GM12878 (cell line): ENCODE results near the gene PTPRJ. TPM values are rescaled to one million over a fixed set of nuclear protein-coding genes. Genes with fewer than 3 reads are reported as not detected.

Source experiments
- ATAC-seq: fragments of 200-7000 bp; cut with Tn5 transposase; 3 replicates; pipeline ENCODE4 v1.9.1; 2020; ENCODE audit warnings: mild to moderate bottlenecking, moderate library complexity
- BruUV-seq: library from RNA; stranded (reverse); fragments of 400-500 nt; replicated peaks from 2 replicates; lab custom pipeline; 2021; lab: Mats Ljungman, UMichigan
- CTCF ChIA-PET: fragments of 300-600 bp; sonication (Branson Sonifier 250); formaldehyde crosslinking; extraction: SDS; loops from one replicate; lab custom pipeline; 2021; ENCODE audit warnings: inconsistent platforms; lab: Yijun Ruan, JAX
- POLR2A ChIA-PET: fragments of 350-600 bp; formaldehyde crosslinking; extraction: SDS; loops from one replicate; lab custom pipeline; 2021; ENCODE audit warnings: inconsistent platforms; lab: Charles Lee
- RAD21 ChIA-PET: fragments of 300-600 bp; sonication (Branson Sonifier 250); formaldehyde crosslinking; loops from one replicate; lab custom pipeline; 2023; ENCODE audit warnings: antibody characterized with exemption; ENCODE audit not compliant: unreplicated experiment; lab: Charles Lee
- SMC1A ChIA-PET: fragments of 300-600 bp; sonication (Branson Sonifier 250); formaldehyde crosslinking; loops from one replicate; lab custom pipeline; 2023; ENCODE audit not compliant: unreplicated experiment, uncharacterized antibody; lab: Charles Lee
- DNase-seq: peaks from one replicate; pipeline ENCODE4 v3.0.0-alpha.2; 2011; ENCODE audit warnings: low read depth, low spot score
- FAIRE-seq: peaks from 3 replicates; lab custom pipeline; 2011; peaks lifted over from hg19 to GRCh38; lab: Jason Lieb, UNC
- H2AFZ ChIP-seq: 2 replicates; pipeline ENCODE4 v1.6.0; 2011; ENCODE audit warnings: low read depth, low read length, control low read depth; ENCODE audit not compliant: control insufficient read depth
- H3K27ac ChIP-seq: 2 replicates; pipeline ENCODE4 v1.5.1; 2011; ENCODE audit warnings: control low read depth; ENCODE audit not compliant: control insufficient read depth, insufficient read depth
- H3K27me3 ChIP-seq, 2 experiments: replicated peaks in 1 of 2; 2 replicates each; pipeline versions ENCODE4 v1.6.0 to v1.6.1; 2011; ENCODE audit warnings: low read length in 1 of 2; ENCODE audit not compliant: control insufficient read depth in 2 of 2, insufficient read depth in 2 of 2
- H3K36me3 ChIP-seq, 2 experiments: 2 replicates each; pipeline ENCODE4 v1.5.1; 2011; ENCODE audit warnings: low read length in 1 of 2; ENCODE audit not compliant: control insufficient read depth in 2 of 2, insufficient read depth in 2 of 2
- H3K4me1 ChIP-seq: 2 replicates; pipeline ENCODE4 v1.6.1; 2011; ENCODE audit warnings: mild to moderate bottlenecking, low read length, moderate library complexity, mixed read lengths; ENCODE audit not compliant: control insufficient read depth, insufficient read depth
- H3K4me2 ChIP-seq: 2 replicates; pipeline ENCODE4 v1.6.0; 2011; ENCODE audit warnings: control low read depth; ENCODE audit not compliant: control insufficient read depth, insufficient read depth
- H3K4me3 ChIP-seq: fragments of 200-600 bp; sonication (generic); 2 replicates; pipeline ENCODE4 v1.5.1; 2016
- H3K79me2 ChIP-seq: 2 replicates; pipeline ENCODE4 v1.6.0; 2011; ENCODE audit warnings: low read length; ENCODE audit not compliant: control insufficient read depth, insufficient read depth
- H3K9ac ChIP-seq: 2 replicates; pipeline ENCODE4 v1.8.0; 2011; ENCODE audit warnings: low read length, control low read depth, mixed read lengths; ENCODE audit not compliant: control insufficient read depth, insufficient read depth
- H3K9me3 ChIP-seq: replicated peaks from 3 replicates; pipeline ENCODE4 v1.5.1; 2011; ENCODE audit warnings: mild to moderate bottlenecking, low read length; ENCODE audit not compliant: control insufficient read depth, insufficient read depth
- H4K20me1 ChIP-seq: 2 replicates; pipeline ENCODE4 v1.6.0; 2011; ENCODE audit not compliant: control insufficient read depth, insufficient read depth
- BRCA1 ChIP-seq: IDR thresholded peaks from 2 replicates; pipeline ENCODE4 v1.6.1; 2011; ENCODE audit warnings: low read depth, low read length, improper control_type of control experiment
- CREB1 ChIP-seq: IDR thresholded peaks from 2 replicates; pipeline ENCODE4 v1.6.1; 2012; ENCODE audit warnings: low read depth, mild to moderate bottlenecking, inconsistent platforms
- EED ChIP-seq: sonication (generic); IDR thresholded peaks from 2 replicates; pipeline ENCODE4 v1.6.1; 2016; ENCODE audit warnings: antibody characterized with exemption, low read depth
- ETV6 ChIP-seq, 2 experiments: fragments of 450-650 bp in 1 of 2; IDR thresholded peaks in 1 of 2; conservative IDR thresholded peaks in 1 of 2; 2 replicates each; pipeline ENCODE4 v1.6.1; 2014; ENCODE audit warnings: antibody characterized with exemption in 1 of 2, borderline replicate concordance in 1 of 2, low read depth in 1 of 2, mild to moderate bottlenecking in 1 of 2, moderate library complexity in 1 of 2
- IKZF1 ChIP-seq: fragments of 450-650 bp; conservative IDR thresholded peaks from 2 replicates; pipeline ENCODE4 v1.6.1; 2017; ENCODE audit warnings: antibody characterized with exemption, mild to moderate bottlenecking
- IKZF2 ChIP-seq, 2 experiments: fragments of 450-650 bp; IDR thresholded peaks; 2 replicates each; pipeline ENCODE4 v1.6.1; 2017; ENCODE audit warnings: mild to moderate bottlenecking in 2 of 2, moderate library complexity in 2 of 2
- MLLT1 ChIP-seq: fragments of 450-650 bp; IDR thresholded peaks from 2 replicates; pipeline ENCODE4 v1.6.1; 2016; ENCODE audit warnings: mild to moderate bottlenecking
- MYC ChIP-seq: IDR thresholded peaks from 2 replicates; pipeline ENCODE4 v1.6.1; 2011; ENCODE audit warnings: mild to moderate bottlenecking, low read length, moderate library complexity, inconsistent platforms; ENCODE audit not compliant: insufficient read depth, insufficient replicate concordance, insufficient read length, severe bottlenecking
- NFYA ChIP-seq: IDR thresholded peaks from 2 replicates; pipeline ENCODE4 v1.6.1; 2011; ENCODE audit warnings: low read depth, mild to moderate bottlenecking, low read length, improper control_type of control experiment, borderline replicate concordance
- NFYB ChIP-seq: IDR thresholded peaks from 2 replicates; pipeline ENCODE4 v1.6.1; 2011; ENCODE audit warnings: low read depth, mild to moderate bottlenecking, low read length, improper control_type of control experiment, moderate library complexity; ENCODE audit not compliant: insufficient read depth
- POU2F2 ChIP-seq: IDR thresholded peaks from 3 replicates; pipeline ENCODE4 v1.6.1; 2011; ENCODE audit warnings: low read depth, mild to moderate bottlenecking, low read length, borderline replicate concordance
- RBBP5 ChIP-seq: fragments of 200-600 bp; sonication (generic); conservative IDR thresholded peaks from 2 replicates; pipeline ENCODE4 v1.6.1; 2016
- RCOR1 ChIP-seq: conservative IDR thresholded peaks from 2 replicates; pipeline ENCODE4 v1.6.1; 2012; ENCODE audit warnings: low read depth, low read length, improper control_type of control experiment
- SIN3A ChIP-seq: IDR thresholded peaks from 2 replicates; pipeline ENCODE4 v1.6.1; 2012; ENCODE audit warnings: low read depth, low read length, improper control_type of control experiment
- SIX5 ChIP-seq: IDR thresholded peaks from 2 replicates; pipeline ENCODE4 v1.6.1; 2011; ENCODE audit warnings: mild to moderate bottlenecking, low read depth, low read length, moderate library complexity; ENCODE audit not compliant: severe bottlenecking
- SKIL ChIP-seq: fragments of 450-650 bp; IDR thresholded peaks from 2 replicates; pipeline ENCODE4 v1.6.1; 2017; ENCODE audit warnings: mild to moderate bottlenecking, low read depth, inconsistent platforms; ENCODE audit not compliant: poor library complexity, severe bottlenecking
- SREBF2 ChIP-seq: IDR thresholded peaks from 2 replicates; pipeline ENCODE4 v1.6.1; 2012; ENCODE audit warnings: mild to moderate bottlenecking, low read length
- TAF1 ChIP-seq: IDR thresholded peaks from 2 replicates; pipeline ENCODE4 v1.6.1; 2011; ENCODE audit warnings: mild to moderate bottlenecking, low read depth, low read length, borderline replicate concordance
- TCF12 ChIP-seq: IDR thresholded peaks from 2 replicates; pipeline ENCODE4 v1.6.1; 2011; ENCODE audit warnings: low read depth, mild to moderate bottlenecking, low read length
- ZBTB4 ChIP-seq: fragments of 450-650 bp; formaldehyde crosslinking; IDR thresholded peaks from 2 replicates; pipeline ENCODE4 v1.4.0; 2022; ENCODE audit warnings: mild to moderate bottlenecking, moderate library complexity
- WGBS: methylation state at CpG from one replicate; pipeline ENCODE4 v1.1.6; 2016; ENCODE audit warnings: low lambda C conversion rate; ENCODE audit not compliant: insufficient replicate concordance, insufficient coverage; ENCODE audit errors: missing lambda C conversion rate; 5-methylcytosine and 5-hydroxymethylcytosine counted together
- in situ Hi-C: fragments of 300-500 bp; cut with MboI; formaldehyde crosslinking; loops from 9 replicates; pipeline ENCODE4 v1.14.3; 2018; ENCODE audit warnings: mixed read lengths
- intact Hi-C: fragments of 100-400 bp; cut with micrococcal nuclease; formaldehyde crosslinking; loops from one replicate; pipeline ENCODE4 v1.14.2; 2022; ENCODE audit not compliant: unreplicated experiment
- polyA plus RNA-seq, 11 experiments: library from polyadenylated mRNA; depleted of rRNA in 4 of 11; unstranded in 6 of 11; stranded (reverse) in 5 of 11; fragments of >200 nt; fragmentation: Nextera tagmentation in 4 of 11; fragmentation: Illumina TruSeq in 1 of 11; extraction: Ambion mirVana in 4 of 11; extraction: Trizol in 1 of 11; gene quantifications; 1 replicate in 1 of 11; 2 replicates in 10 of 11; pipeline versions ENCODE4 v1.2.1 to v1.2.3, GENCODE V29; 2011 to 2016; ENCODE audit warnings: inconsistent platforms in 2 of 11, missing spikeins in 2 of 11, low read depth in 1 of 11
- total RNA-seq, 4 experiments: library from RNA; depleted of rRNA in 3 of 4; stranded (reverse); fragments of >200 nt in 3 of 4; fragmentation: Illumina TruSeq in 1 of 4; extraction: Trizol in 1 of 4; gene quantifications; 2 replicates each; pipeline versions ENCODE4 v1.2.1 to v1.2.3, GENCODE V29; 2013 to 2021

Gene PTPRJ
- total and polyA plus RNA-seq, 10 of the 15 experiments (the other 5 are each of a cell fraction or from before 2014, with no cell fraction given) = 0.22 to 22.4 (median 7.4) TPM

- SMC1A ChIA-PET = no interaction called here
- FAIRE-seq = no peak
- Histone ChIP-seq H3K9ac (no peak overlapping the region), H3K4me1 (peaks cover 12% of the 10 kb centered on the region), H3K27ac (no peak overlapping the region), H3K9me3 (no peaks in the 10 kb centered on the region), H2AFZ (no peak overlapping the region), H3K36me3 (peaks cover 0 to 3% of the 10 kb centered on the region in 2 experiments; a peak in 1 of 4 replicates), H3K4me2 (no peak overlapping the region), H3K27me3 (no peaks in the 10 kb centered on the region), H3K4me3 (no peak overlapping the region), H3K79me2 (no peaks in the 10 kb centered on the region; the same call in 1 of the 2 replicates), H4K20me1 (no peaks in the 10 kb centered on the region)
- TF ChIP-seq IKZF2 (IDR thresholded peaks at IDR 0.05) (no peak), MLLT1 (no peak), MYC (no peak), NFYB (no peak), CREB1 (no peak), IKZF1 (no peak), TCF12 (no peak), SREBF2 (no peak), SKIL (no peak), RCOR1 (no peak), ZBTB4 (no peak), TAF1 (no peak), BRCA1 (no peak), NFYA (no peak), SIX5 (no peak), RBBP5 (no peak), ETV6 (conservative IDR thresholded peaks at IDR 0.05 in 1 of 2, IDR thresholded peaks at IDR 0.05 in 1 of 2; ENCODE audit: borderline replicate concordance in 1 of 2, low read depth in 1 of 2) (no peak), POU2F2 (no peak), SIN3A (no peak), EED (no peak)
- DNase-seq = no peak
- no TSS peak for BruUV-seq
- no peak for ATAC-seq
- in situ Hi-C loops = no loop called here
- CTCF ChIA-PET = no interaction called here
- intact Hi-C loops = loop anchor here (5.0 kb wide), 1 partner anchor 48 kb away; no protein-coding TSS in a partner anchor
- POLR2A ChIA-PET = no interaction called here
- RAD21 ChIA-PET = no interaction called here
- 71% methylated on average over 4 of the region's 4 CpGs for WGBS
These were observed 105.3 kb downstream of the PTPRJ start for GRCh38 chr11:48085688-48086087.
